NCI-H1105 (cell line): Measurements from ENCODE around the gene MAGOHB.
A peak's percentile ranks its signal among the peaks of the same experiment; 100 is the strongest.
"Not testable (repeated sequence)": the region's sequence is repeated elsewhere in the genome, so short reads cannot be mapped to it uniquely, and the experiment has no call there.

Source experiments
- DNase-seq: peaks from one replicate; lab custom pipeline; 2025; lab: John Stamatoyannopoulos, UW

MAGOHB gene

DNA sequence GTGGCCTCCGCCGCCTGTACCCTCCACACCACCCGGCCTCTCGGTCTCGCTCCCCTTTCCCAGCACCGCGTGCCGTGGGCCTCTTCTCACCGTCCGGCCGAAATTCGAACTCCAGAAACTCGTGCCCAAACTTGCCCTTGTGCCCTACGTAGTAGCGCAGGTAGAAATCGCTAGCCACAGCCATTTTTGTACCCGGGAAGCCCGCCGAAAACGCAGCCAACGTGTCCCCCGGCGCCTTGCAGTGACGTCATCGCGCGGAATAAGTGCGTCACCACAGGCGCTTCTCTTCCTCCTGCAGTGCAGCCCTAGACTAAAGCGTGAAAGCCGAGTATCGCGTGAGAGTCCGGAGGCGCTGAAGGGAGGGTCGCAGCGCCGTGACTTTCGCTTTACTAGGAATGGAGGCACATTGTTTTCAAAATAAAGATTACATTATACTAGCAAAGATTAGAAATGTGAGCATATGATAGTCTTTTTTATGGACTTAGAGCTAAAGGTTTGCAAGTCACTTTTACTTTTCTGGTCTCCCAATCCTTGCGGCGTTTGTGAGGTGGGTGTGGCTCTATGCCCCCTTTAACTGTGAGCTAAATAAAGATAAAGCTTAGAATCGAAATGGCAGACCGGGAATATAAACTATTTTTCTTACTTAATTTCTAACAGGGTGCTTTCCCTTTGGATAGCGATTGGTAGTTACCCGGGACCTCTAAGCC, at the start of gene MAGOHB:
MAGOHB (minus strand) TSS at position 261 of the 707 bp plus-strand sequence; CDS start at position 184, 77 bp downstream.
- peak; percentile 96 for DNase-seq

GRCh38 chr12:10661338-10661737, 47.9 kb upstream of the MAGOHB start:
- DNase-seq: no peak

DNA sequence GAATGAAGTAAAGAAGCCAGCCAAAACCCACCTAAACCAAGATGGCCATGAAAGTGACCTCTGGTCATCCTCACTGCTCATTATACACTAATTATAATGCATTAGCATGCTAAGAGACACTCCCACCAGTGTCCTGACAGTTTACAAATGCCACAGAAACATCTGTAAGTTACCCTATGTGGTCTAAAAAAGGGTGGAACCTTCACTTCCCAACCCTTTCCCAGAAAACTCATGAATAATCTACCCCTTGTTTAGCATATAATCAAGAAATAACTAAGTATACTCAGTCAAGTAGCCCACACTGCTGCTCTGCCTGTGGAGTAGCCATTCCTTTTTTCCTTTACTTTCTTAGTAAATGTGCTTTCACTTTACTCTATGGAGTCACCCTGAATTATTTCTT, 40.6 kb upstream of the MAGOHB start:
- DNase-seq: no peak

DNA sequence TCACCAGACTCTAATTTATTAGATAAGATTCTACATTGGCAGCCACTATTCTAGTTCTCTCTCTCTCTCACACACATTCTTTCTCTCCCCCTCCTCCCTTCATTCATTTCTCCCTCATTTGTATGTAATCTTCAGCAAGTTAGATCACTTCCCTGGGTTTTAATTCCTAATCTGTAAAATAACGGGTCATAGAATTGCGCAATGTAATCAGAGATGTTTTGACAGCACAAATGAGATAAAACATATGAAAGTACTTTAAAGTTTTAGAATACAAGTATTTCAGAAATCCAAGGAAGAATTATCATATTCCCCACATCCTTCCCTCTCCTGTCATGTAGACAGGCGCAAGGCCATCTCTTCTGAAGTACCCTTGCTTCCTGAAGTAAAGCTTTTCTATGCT, 38.8 kb upstream of the MAGOHB start:
- DNase-seq: no peak

GRCh38 chr12:10646576-10646975, 33.2 kb upstream of the MAGOHB start:
- DNase-seq: not testable (repeated sequence)

- DNase-seq: no peak
These were observed 32.5 kb upstream of the MAGOHB start for GRCh38 chr12:10645910-10646309.

DNA sequence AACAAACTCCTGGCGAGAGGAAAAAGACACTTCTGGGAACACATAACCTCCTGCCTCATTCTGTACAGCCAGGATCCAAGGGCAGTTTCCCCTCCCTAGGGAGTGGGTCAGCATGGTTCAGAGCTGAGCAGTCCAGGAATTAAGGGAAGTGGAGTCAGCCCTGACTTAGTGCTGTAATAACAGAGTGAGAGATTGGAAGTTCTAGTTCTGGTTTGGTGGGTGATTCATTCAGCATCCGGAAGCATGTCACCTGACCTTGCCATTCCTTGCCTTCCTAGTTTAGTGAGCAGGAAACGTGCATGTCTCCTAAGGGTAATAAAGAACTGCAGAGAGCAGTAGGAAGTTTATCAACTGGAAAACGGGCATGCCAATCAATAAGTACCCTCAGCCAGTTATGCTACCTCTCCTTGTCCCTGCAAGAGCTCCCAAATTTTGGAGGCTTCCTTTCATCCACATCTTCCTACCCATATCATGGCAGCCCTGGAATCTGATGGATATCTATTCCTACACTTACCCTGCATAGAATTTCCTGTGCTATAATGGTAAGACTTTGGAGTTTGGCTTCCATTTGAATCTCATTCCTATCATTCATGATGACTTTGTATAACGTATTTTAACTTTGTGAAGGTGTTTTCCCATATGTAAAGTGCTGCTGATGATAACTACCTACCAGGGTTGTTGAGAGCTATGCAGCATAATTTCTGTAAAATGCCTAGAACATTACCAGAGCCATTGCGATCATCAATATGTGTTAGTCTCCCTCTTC, 28.5 kb upstream of the MAGOHB start:
- DNase-seq: no peak

GRCh38 chr12:10638728-10639127, 25.3 kb upstream of the MAGOHB start:
- DNase-seq: no peak

DNA sequence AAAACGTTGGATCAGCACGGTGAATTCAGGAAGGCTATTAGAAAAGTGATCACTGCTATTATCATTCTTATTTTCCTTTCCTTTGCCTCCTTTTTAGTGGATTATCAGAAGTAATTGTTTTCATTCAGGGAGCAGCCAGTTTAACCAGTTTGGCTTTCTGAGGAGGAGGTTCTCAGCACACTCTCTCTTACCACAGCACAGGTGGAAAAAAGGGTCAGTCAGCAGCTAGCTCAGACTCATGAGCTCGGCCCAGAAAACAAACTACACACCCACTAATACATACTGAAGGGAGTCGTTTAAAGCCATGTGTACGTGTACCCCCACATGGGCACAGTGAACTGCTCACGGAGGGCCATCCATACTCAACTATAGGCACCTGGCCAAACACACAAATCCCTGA, 23.2 kb upstream of the MAGOHB start:
- no peak for DNase-seq

DNA sequence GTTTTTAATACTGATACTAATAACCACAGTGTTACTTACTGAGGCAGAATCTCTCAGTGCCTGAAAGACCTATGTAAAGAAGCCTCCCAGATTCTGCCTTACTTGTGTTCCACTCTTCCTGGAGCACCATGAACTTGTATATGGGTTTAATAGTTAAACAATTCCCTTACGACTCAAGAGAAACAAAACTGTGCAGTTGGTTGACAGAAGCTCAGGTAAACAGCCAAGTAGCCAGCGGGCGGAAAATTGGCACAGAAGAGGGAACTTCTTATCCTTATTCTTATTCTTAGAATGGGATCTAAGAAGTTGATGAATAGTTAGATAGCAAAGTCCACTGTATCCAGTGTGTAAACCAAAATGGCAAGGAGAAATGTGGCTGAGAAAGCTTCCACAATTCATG, 22.7 kb upstream of the MAGOHB start:
- no peak for DNase-seq

GRCh38 chr12:10635306-10635705, 21.9 kb upstream of the MAGOHB start:
- no peak for DNase-seq

GRCh38 chr12:10634427-10634826, 21.0 kb upstream of the MAGOHB start:
- no peak for DNase-seq

- no peak for DNase-seq
These were observed 20.1 kb upstream of the MAGOHB start for GRCh38 chr12:10633541-10633940.

- DNase-seq: no peak
These were observed 18.8 kb upstream of the MAGOHB start for GRCh38 chr12:10632226-10632625.

GRCh38 chr12:10624605-10625004, 11.2 kb upstream of the MAGOHB start:
- DNase-seq: no peak

DNA sequence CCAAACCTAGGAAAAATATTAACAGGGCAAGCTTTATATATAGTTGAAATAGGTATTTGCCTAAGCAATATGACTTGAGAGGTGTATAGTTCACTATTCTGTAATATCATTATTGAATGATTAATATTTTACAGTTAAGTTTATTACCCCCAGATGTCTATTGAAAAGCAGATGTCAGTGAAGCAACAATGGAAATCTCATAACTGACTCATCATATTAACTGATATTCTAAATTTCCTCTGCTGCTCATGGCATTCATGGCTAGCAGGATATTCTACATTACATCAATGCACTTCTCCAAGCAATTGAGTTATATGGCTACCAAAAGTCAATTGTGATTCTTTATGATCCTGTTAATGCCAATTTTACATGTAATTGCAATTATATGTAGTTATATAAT, 9.7 kb upstream of the MAGOHB start:
- no peak for DNase-seq

DNA sequence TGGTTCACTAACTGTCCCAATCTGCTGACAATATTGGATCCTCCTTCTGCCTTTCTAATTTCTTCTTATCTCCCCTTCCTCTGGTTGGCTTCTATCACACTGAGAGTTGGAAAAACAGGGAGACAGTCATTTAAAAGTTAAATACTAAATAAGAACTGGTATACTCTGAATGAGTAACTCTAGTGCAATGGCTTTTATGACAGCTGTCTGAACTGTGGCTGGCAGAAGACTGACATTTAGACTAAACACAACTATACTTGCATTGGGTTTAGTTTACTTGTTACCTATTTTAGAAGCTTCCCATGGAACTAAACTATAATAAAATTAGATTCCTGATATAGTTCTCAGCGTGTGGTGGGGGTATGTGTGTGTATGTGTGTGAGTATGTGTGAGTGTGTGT, 7.9 kb upstream of the MAGOHB start:
- no peak for DNase-seq

DNA sequence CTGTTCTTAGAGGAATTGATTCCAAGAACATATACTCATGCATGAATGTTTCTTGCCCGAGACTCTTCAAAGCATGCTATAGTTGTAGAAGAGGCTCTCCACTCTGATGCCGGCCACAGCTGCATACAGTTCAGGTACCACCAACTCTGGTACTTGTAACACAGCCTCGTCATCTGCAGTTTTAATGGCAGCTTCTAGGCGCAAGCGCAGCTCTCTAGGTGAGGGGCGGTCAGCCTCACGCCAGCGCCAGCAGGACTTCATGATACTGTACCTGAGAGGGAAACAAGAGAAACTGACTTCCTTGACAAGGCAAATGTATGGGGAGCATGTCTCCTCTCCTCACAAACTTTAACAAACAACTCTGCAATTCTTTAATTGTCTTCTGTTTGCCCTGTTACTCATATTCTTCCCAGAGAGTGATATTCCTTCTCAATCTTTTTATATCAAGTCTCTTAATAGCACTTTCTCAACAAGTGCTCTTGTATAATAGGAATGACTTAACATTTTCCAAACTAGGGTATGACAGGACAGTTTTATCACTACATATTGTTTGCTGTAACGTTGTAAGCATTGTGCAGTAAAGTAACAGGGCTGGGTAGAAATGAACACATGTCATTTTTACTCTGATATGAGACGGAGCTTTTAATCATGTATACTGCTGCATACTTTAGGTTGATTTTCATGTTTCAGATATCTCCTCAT, 6.8 kb upstream of the MAGOHB start:
- DNase-seq: no peak

GRCh38 chr12:10618338-10618987, 5.1 kb upstream of the MAGOHB start:
- DNase-seq: no peak

DNA sequence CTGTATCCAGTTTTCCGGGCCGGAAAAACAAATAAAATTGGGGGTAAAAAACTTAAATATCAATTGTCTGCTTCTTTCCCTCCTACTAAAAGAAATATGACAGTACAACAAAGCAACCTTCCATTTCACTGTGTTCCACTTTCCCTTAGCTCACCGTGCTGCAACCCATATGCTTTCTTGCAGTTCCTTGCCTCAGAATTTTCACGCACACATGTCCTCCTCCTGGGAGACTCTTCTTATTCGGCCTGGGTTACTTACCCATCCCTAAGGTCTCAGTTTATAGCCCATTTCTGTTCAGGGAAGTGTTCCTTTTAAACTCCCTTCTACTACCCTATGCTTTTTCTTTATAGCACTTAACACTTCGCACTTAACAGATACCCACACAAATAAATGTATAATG, 4.5 kb upstream of the MAGOHB start:
- DNase-seq: no peak

GRCh38 chr12:10615532-10615931, 2.1 kb upstream of the MAGOHB start:
- DNase-seq: no peak

DNA sequence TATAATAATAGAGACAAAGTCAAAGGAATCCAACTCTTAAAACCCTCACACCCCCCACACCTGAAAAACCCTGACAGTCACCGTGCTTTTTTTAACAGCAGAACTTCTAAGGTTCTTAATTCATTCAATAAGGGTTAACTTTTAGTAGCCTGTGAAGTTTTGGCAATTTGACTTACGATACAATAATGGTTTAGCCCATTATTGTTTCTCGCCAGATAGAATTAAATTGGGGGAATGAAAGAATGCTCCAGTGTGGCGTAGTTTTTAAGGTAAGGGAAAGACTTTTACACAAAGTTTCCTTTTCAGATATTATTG, 604 bp upstream of the MAGOHB start:
- no peak for DNase-seq

- DNase-seq: no peak
These were observed 443 bp downstream of the MAGOHB start for GRCh38 chr12:10612984-10613348.
